DOHH2 (cell line): ENCODE measurements around the gene ANXA3.

Experiments used
- CTCF ChIP-seq: fragments of 200-600 bp; sonication (generic); IDR thresholded peaks from one replicate; pipeline ENCODE4 v1.5.1; 2014; ENCODE audit warnings: antibody characterized with exemption, mild to moderate bottlenecking, low read depth, low read length; ENCODE audit not compliant: poor library complexity, severe bottlenecking
- EZH2phosphoT487 ChIP-seq: fragments of 200-600 bp; sonication (generic); IDR thresholded peaks from 2 replicates; pipeline ENCODE4 v1.6.1; 2017; ENCODE audit warnings: borderline replicate concordance, mild to moderate bottlenecking, antibody characterized with exemption, low read length, moderate library complexity, mixed read lengths

DNA sequence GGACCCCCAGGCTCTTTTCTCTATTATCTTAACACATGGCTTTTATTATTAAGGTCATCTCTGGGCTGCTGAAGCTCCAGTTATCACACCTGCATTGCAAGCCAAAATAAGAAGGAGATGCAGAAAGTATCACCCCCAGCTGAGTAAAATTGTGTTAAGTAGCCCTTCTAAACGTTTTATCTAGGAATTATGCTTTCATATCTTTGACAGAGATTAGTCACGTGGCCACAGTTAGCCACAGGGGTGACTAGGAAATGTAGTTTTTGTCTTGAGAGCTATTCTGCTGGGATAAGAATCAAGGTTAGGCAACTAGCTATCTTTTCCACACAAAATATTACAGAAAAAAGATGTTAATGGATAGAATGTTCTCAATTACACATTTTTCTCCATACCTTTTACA is 102.1 kb downstream of the ANXA3 start:
- no peak for TF ChIP-seq CTCF
- no peak for TF ChIP-seq EZH2phosphoT487
